Activated T-helper 2 cell treated with anti-CD3 and anti-CD28 coated beads, Interferon-gamma antibody, Interleukin-2, Interleukin-4, amounts not matched to agents 10 μg/mL and 5 μg/mL and 100 μg/mL, durations not matched to agents 14 hours and 24 hours and 36 hours (primary cell): ENCODE data around the gene PFN3. TPM values are rescaled to one million over a fixed set of nuclear protein-coding genes. Genes with fewer than 3 reads are reported as not detected.

Experiments
- DNase-seq: peaks from one replicate; pipeline ENCODE4 v3.0.0; 2021; ENCODE audit warnings: low spot score
- H3K27ac Mint-ChIP-seq: one replicate; pipeline ENCODE4 v1.8.0; 2021; ENCODE audit warnings: mixed read lengths
- H3K27me3 Mint-ChIP-seq: one replicate; pipeline ENCODE4 v1.8.0; 2021; ENCODE audit warnings: low read depth, mixed read lengths
- H3K36me3 Mint-ChIP-seq: one replicate; pipeline ENCODE4 v1.8.0; 2021; ENCODE audit warnings: low read depth, mixed read lengths
- H3K4me1 Mint-ChIP-seq: one replicate; pipeline ENCODE4 v1.8.0; 2021; ENCODE audit warnings: low read depth, mixed read lengths
- H3K4me3 Mint-ChIP-seq: one replicate; pipeline ENCODE4 v1.8.0; 2021; ENCODE audit warnings: low read depth, mild to moderate bottlenecking, moderate library complexity, mixed read lengths
- H3K9me3 Mint-ChIP-seq: one replicate; pipeline ENCODE4 v1.8.0; 2021; ENCODE audit warnings: mixed read lengths
- intact Hi-C: fragments of 100-400 bp; cut with micrococcal nuclease; formaldehyde crosslinking; loops from one replicate; pipeline ENCODE4 v1.15.1; 2023
- total RNA-seq: library from RNA; stranded (reverse); gene quantifications from 2 replicates; pipeline ENCODE4 v1.2.3, GENCODE V29; 2022

PFN3 gene
- total RNA-seq, 1 donor from 2014 or later = not detected

DNA sequence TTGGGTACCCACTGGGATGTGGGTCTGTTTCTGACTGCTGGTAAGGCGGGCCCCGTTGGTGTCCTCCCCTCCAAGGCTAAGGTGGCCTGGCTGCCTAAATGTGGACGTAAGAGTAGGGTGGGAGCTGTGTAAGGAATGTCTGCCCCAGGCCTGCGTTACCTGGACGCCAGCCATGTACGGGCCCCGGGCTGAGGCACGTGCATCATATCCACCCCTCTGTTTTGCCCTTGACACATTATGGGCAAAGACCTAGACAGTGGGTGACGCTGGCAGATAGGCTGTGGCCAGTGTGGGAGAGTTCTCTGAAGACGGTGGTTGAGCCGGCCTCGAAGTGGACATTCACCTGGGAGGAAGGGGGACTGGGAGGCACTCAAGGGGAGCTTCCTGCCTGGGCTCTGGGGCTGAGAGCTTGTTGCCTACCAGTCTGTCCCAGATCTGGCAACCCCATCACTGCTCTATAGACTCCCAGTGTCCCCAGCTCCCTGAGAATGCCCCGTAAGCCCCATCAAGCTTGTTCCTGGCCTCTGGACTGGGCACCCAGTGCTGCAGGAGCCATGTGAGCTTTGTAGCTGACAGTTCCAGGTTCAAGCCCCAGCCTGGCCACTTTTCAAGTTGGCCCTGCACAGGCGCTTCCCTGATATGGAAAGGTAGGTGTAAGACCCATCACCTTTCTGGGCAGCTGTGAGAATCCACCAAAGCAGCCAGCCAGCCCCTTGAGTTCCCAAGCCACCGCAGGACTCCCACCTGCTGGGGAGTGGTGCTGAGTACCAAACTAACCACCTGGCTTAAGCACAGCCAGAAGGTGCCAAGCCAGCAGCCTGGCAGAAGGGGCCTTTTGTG, 42.9 kb upstream of the PFN3 start:
- Mint-ChIP-seq H3K9me3 (no peaks in the 10 kb centered on the region), H3K27me3 (peaks cover 2% of the 10 kb centered on the region), H3K4me1 (peaks cover 39% of the 10 kb centered on the region), H3K36me3 (peaks cover 38% of the 10 kb centered on the region), H3K27ac (peak overlapping the region; percentile 38), H3K4me3 (no peak overlapping the region)
- intact Hi-C loops = no loop called here
- DNase-seq = no peak

DNA sequence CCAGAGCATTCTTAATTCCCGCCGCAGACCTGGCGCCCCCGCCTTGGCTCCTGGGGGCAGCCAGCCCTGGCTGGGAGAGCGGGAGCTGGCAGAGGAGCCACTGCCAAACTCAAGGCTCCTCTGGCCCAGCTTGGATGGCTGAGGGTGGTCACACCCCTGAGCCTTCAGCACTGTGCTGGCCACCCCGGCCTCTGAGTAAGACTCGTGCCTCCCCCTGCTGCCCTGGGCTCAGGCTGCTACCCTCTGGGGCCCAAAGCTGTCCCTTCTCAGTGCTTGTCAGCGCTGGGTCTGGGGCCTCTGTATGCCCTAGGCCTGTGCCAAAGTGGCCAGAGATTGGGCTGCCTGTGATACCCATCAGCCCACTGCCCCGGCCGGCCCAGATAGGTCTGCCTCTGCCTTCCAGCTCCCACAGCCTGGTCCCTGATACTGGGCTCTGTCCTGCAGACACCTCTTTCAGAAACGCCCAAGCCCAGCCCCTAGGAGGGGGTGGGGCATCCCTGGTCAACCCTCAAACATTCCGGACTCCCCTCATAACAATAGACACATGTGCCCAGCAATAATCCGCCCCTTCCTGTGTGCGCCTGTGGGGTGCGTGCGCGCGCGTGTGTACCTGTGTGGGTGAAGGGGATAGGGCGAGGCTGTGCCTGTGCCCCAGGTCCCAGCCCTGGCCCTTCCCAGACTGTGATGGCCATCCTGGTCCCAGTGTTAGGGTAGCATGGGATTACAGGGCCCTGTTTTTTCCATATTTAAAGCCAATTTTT, 41.8 kb upstream of the PFN3 start:
- no peak overlapping the region for H3K4me3 Mint-ChIP-seq
- H3K27ac Mint-ChIP-seq = peak overlapping the region; percentile 16
- H3K36me3 Mint-ChIP-seq = peaks cover 49% of the 10 kb centered on the region
- DNase-seq = no peak
- H3K27me3 Mint-ChIP-seq = no peaks in the 10 kb centered on the region
- intact Hi-C loops = no loop called here
- H3K4me1 Mint-ChIP-seq = peaks cover 36% of the 10 kb centered on the region
- no peaks in the 10 kb centered on the region for H3K9me3 Mint-ChIP-seq

DNA sequence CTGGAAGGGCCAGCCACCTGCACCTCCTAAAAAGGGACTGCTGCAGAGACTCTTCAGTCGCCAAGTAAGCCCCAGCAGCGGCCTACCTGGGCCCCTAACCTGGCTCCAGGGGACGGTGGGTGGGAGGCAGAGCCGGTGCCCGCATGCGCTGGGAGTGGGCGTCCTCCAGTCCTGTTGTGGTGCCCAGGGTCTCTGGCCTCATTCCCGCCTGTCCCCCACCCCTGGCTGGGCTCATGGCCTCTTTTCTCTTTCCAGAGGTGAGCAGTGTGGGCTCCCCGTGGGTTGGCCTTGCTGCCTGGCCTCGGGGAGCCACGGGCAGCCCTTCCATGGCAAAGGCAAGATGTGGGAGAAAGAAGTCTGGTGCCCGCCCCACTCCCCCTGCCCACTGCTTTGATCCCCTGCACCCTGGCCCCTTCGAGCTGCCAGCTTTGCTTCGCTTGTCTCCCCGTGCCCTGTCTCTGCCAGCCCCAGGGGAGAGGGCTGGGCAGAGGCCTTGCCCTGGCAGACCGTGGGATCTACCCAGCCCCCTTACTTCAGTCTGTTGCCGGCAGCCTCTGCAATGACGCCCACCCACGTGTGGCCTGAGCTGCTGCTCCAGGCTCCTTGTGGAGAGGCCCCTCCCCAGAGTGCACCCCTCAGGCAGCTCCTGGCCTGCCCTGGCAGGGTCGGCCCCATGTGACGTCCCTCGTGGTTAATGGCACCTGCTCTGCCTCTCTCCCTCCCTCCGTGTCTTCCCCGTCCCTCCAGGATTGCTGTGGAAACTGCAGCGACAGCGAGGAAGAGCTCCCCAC, 40.7 kb upstream of the PFN3 start:
- Mint-ChIP-seq H3K4me3 (no peak overlapping the region), H3K27me3 (no peaks in the 10 kb centered on the region), H3K27ac (no peak overlapping the region), H3K4me1 (peaks cover 37% of the 10 kb centered on the region), H3K9me3 (no peaks in the 10 kb centered on the region), H3K36me3 (peaks cover 59% of the 10 kb centered on the region)
- intact Hi-C loops = no loop called here
- DNase-seq = no peak

DNA sequence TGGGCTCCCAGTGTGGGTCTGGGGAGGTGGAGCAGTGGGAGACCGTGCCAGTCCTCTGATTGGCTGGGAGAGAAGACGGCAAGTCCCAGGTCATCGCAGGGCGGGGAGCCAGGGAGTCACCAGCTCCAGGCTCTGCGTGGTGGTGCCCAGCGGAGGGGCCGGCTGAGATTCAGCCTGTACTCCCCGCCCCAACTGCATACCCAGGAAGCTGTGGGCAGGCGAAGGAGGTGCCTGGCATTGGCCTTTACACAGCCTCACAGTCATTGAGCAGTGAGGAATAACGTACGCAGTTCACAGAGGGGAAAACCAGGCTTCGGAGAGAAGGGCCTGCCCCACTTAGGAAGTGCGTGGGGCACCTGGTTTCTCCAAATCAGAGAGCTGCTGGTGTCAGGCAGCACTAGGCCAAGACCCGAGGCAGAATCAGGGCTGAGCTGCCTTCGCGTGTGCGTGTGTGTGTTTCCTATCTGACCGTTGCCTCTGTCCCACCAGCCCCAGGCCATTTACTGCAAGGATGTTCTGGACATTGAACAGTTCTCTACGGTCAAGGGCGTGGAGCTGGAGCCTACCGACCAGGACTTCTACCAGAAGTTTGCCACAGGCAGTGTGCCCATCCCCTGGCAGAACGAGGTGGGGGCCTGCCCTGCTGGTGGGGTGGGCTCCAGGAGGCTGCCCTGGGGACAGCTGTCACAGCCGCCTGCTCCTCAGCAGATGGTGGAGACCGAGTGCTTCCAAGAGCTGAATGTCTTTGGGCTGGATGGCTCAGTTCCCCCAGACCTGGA, 39.9 kb upstream of the PFN3 start:
- no peaks in the 10 kb centered on the region for H3K9me3 Mint-ChIP-seq
- peak overlapping the region; percentile 59 for H3K27ac Mint-ChIP-seq
- DNase-seq = no peak
- intact Hi-C loops = no loop called here
- H3K27me3 Mint-ChIP-seq = no peaks in the 10 kb centered on the region
- no peak overlapping the region for H3K4me3 Mint-ChIP-seq
- H3K4me1 Mint-ChIP-seq = peaks cover 30% of the 10 kb centered on the region
- peaks cover 65% of the 10 kb centered on the region for H3K36me3 Mint-ChIP-seq

DNA sequence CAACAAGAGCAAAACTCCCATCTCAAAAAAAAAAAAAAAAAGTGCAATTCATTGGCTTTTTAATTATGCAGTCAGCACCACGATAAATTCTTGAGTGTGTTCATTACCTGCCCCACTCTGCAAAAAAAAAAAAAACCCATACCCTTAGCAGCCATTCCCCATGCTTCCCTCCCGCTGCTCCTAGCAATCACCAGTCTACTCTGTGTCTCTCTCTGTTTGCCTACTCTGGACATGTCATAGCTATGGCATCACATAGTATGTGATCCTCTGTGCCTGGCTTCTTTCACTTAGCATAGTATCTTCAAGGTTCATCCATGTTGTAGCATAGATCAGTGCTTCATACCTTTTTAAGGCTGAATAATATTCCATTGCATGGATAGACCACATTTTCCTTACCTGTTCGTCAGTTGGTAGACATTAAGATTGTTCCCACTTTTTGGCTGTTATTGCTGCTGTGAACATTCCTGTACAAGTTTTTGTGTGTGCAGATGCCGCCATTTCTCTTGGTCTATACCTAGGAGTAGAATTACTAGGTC, 39.1 kb upstream of the PFN3 start:
- H3K36me3 Mint-ChIP-seq = peaks cover 73% of the 10 kb centered on the region
- peaks cover 25% of the 10 kb centered on the region for H3K4me1 Mint-ChIP-seq
- no peak for DNase-seq
- no peaks in the 10 kb centered on the region for H3K9me3 Mint-ChIP-seq
- no peak overlapping the region for H3K4me3 Mint-ChIP-seq
- peak overlapping the region; percentile 45 for H3K27ac Mint-ChIP-seq
- intact Hi-C loops = no loop called here
- H3K27me3 Mint-ChIP-seq = no peaks in the 10 kb centered on the region

DNA sequence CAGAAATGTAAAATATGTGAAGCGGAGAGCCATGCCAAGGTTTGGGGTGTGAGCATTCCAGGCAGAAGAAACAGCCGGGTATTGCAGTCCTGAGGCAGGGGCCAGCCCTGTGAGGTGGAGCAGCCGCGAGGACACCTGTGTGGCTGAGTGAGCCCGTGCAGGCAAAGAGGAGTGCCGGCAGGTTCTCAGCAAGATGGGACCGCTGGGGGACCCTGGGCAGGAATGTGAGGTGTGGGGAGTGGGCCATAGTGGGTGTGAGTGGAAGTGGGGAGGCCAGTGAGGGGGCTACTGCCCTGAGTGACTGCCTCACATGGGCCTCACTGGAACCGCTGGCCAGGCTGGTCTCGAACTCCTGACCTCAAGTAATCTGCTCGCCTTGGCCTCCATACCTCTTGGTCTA, 38.0 kb upstream of the PFN3 start:
- H3K27ac Mint-ChIP-seq = peak overlapping the region; percentile 26

DNA sequence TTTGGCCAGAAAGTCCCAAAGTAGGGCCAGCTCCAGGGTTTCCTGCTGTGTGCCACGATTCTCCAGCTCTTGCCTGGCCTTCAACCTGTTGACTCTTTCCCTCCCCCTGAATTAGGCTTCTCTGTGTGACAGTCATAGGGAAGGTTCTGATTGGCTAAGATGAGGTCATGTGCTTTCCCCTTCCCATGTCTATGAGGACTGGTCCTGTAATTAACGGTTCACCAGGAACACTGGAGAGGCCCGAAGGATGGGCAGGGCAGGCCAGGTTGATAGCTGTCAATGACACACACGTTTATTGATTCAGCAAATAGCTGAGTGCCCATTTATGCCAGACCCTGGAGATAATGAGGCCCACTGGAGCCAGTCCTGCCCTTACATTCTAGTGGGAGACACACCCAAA, 37.2 kb upstream of the PFN3 start:
- peak overlapping the region; percentile 12 for H3K27ac Mint-ChIP-seq
- intact Hi-C loops = no loop called here
- no peak for DNase-seq
- H3K36me3 Mint-ChIP-seq = peaks cover 86% of the 10 kb centered on the region
- no peaks in the 10 kb centered on the region for H3K27me3 Mint-ChIP-seq
- H3K4me3 Mint-ChIP-seq = no peak overlapping the region
- H3K4me1 Mint-ChIP-seq = peaks cover 29% of the 10 kb centered on the region
- no peaks in the 10 kb centered on the region for H3K9me3 Mint-ChIP-seq

More for the DNA sequence above, 38.0 kb upstream of the PFN3 start:
- intact Hi-C loops = no loop called here
- peaks cover 82% of the 10 kb centered on the region for H3K36me3 Mint-ChIP-seq
- H3K4me1 Mint-ChIP-seq = peaks cover 24% of the 10 kb centered on the region
- H3K27me3 Mint-ChIP-seq = no peaks in the 10 kb centered on the region
- no peak overlapping the region for H3K4me3 Mint-ChIP-seq
- DNase-seq = no peak
- no peaks in the 10 kb centered on the region for H3K9me3 Mint-ChIP-seq

DNA sequence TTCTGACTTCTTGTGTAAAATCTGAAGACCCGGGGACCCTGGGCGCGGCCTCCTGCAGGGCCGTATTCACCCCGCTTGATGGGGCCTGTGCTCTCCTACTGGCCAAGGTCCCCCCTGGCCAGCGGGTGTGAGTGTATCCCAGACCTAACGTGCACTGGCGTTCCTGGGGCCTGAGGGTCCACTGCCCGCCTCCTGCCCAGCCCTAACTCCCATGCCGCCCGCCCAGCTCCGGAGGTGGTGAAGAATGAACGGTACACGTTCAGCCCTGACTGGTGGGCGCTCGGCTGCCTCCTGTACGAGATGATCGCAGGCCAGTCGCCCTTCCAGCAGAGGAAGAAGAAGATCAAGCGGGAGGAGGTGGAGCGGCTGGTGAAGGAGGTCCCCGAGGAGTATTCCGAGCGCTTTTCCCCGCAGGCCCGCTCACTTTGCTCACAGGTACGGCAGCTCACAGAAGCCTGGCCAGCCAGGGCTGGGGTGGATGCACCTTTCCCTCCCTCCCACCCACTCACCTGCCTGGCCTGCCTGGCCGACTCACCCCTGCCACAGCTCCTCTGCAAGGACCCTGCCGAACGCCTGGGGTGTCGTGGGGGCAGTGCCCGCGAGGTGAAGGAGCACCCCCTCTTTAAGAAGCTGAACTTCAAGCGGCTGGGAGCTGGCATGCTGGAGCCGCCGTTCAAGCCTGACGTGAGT, 35.5 kb upstream of the PFN3 start:
- DNase-seq = no peak
- intact Hi-C loops = no loop called here
- Mint-ChIP-seq H3K4me1 (peaks cover 41% of the 10 kb centered on the region), H3K27me3 (no peaks in the 10 kb centered on the region), H3K27ac (no peak overlapping the region), H3K9me3 (no peaks in the 10 kb centered on the region), H3K4me3 (no peak overlapping the region), H3K36me3 (peaks cover 86% of the 10 kb centered on the region)

DNA sequence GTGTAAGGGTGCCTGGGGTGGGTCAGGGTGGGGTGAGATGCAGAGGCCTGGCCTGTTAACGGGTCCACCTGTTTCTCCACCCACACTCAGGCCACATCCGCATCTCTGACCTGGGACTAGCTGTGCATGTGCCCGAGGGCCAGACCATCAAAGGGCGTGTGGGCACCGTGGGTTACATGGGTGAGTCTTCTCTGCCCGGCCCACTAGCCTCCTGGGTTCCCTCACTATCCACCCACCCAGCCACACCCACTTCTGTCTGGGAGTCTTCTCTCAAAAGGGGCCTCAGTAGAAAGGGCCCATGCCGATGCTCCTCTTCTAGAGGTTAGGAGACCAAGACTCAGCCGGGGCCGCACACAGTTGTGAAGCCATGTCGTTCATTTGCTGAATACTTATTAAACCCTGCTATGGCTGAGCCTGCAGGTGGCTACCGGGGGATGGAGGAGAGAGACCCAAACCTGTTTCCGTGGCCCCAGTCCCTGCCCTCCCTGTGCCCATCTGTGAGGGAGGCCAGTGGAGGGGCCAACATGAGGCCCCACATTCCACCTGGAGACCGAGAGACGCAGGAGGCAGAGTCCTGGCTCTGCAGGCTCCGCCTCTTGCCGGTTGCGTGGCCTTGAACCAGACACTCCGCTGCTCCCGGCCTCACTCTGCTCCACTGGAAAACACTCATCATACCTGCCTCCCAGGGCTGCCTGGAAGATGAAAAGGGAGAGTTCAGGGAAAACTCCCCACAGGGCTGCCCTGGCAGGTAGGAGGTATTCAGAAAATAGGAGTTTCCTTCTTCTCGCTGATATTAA, 34.7 kb upstream of the PFN3 start:
- Mint-ChIP-seq H3K9me3 (no peaks in the 10 kb centered on the region), H3K27me3 (no peaks in the 10 kb centered on the region), H3K4me1 (peaks cover 46% of the 10 kb centered on the region), H3K27ac (no peak overlapping the region), H3K4me3 (no peak overlapping the region), H3K36me3 (peaks cover 89% of the 10 kb centered on the region)
- intact Hi-C loops = loop anchor here (1.0 kb wide), 1 partner anchor 9 kb away; no protein-coding TSS in a partner anchor
- no peak for DNase-seq

DNA sequence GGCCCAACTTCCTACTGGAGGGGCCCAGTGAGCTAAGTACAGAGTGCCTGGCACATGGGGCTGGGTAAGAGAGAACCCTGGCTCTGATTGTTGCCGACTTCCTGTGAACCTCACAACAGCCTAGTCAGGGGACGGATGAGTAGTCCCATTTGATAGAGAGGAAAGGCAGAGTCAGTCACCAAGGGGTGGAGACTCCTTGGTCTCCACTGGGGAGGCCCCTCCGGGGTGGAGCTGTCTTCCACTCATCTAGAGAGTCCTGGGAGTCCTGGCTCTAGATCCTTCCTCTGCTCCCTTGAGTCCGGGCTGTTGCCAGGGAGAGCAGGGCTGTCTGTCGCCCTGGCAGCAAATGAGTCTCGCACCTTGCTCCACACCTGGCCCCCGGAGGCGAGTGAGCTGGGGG, 34.0 kb upstream of the PFN3 start:
- H3K27ac Mint-ChIP-seq = peak overlapping the region; percentile 83
- H3K4me1 Mint-ChIP-seq = peaks cover 46% of the 10 kb centered on the region
- DNase-seq = no peak
- peaks cover 89% of the 10 kb centered on the region for H3K36me3 Mint-ChIP-seq
- intact Hi-C loops = loop anchor here (1.0 kb wide), 1 partner anchor 10 kb away; no protein-coding TSS in a partner anchor
- no peaks in the 10 kb centered on the region for H3K9me3 Mint-ChIP-seq
- H3K27me3 Mint-ChIP-seq = no peaks in the 10 kb centered on the region
- peak overlapping the region; percentile 51 for H3K4me3 Mint-ChIP-seq

DNA sequence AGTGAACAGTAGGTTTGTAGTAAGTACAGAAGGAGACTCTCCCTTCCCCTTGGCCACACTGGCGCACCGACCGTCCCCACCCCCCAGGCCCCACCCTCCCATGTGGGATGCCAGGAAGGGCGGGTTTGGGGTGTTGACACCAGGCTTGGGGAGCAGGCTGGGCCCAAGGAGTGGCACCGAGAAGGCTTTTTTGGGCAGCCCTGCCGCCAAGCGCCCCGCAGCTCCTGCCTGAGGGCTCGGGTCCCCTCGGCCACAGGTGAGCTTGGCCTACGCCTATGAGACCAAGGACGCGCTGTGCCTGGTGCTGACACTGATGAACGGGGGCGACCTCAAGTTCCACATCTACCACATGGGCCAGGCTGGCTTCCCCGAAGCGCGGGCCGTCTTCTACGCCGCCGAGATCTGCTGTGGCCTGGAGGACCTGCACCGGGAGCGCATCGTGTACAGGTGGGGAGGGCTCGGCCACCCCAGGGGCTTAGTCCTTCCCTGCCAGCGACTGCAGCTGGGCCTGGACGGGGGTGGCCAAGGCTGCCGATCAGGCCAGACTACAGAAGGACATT, 33.3 kb upstream of the PFN3 start:
- H3K9me3 Mint-ChIP-seq = no peaks in the 10 kb centered on the region
- H3K27me3 Mint-ChIP-seq = no peaks in the 10 kb centered on the region
- intact Hi-C loops = loop anchor here (1.0 kb wide), 1 partner anchor 11 kb away; no protein-coding TSS in a partner anchor
- H3K36me3 Mint-ChIP-seq = peaks cover 92% of the 10 kb centered on the region
- peak overlapping the region; percentile 83 for H3K27ac Mint-ChIP-seq
- no peak overlapping the region for H3K4me3 Mint-ChIP-seq
- DNase-seq = no peak
- peaks cover 53% of the 10 kb centered on the region for H3K4me1 Mint-ChIP-seq
